H9 (cell line): ENCODE results near the gene SAMD14. TPM values are rescaled to one million over a fixed set of nuclear protein-coding genes. Genes with fewer than 3 reads are reported as not detected.

ENCODE experiments used
- DNase-seq: peaks from one replicate; pipeline ENCODE4 v3.0.0-alpha.2; 2017
- H2AFZ ChIP-seq: one replicate; pipeline ENCODE4 v1.6.1; 2013; ENCODE audit warnings: mild to moderate bottlenecking, low read length, control low read depth, moderate library complexity
- H2AK5ac ChIP-seq: 2 replicates; pipeline ENCODE4 v1.6.1; 2013; ENCODE audit warnings: low read length, control low read depth, mixed read lengths; ENCODE audit not compliant: insufficient read length
- H2BK120ac ChIP-seq: one replicate; pipeline ENCODE4 v1.6.1; 2013; ENCODE audit warnings: low read depth, mild to moderate bottlenecking, low read length, control low read depth, inconsistent platforms; ENCODE audit not compliant: poor library complexity, severe bottlenecking
- H2BK12ac ChIP-seq: 2 replicates; pipeline ENCODE4 v1.6.1; 2013; ENCODE audit warnings: low read length, control low read depth, mixed read lengths, low read depth; ENCODE audit not compliant: insufficient read length
- H2BK15ac ChIP-seq: 2 replicates; pipeline ENCODE4 v1.6.1; 2013; ENCODE audit warnings: low read depth, low read length, control low read depth
- H2BK20ac ChIP-seq: one replicate; pipeline ENCODE4 v1.6.1; 2013; ENCODE audit warnings: low read depth, mild to moderate bottlenecking, low read length, control low read depth, inconsistent platforms; ENCODE audit not compliant: poor library complexity, severe bottlenecking
- H2BK5ac ChIP-seq: 2 replicates; pipeline ENCODE4 v1.6.1; 2013; ENCODE audit warnings: low read length, control low read depth, mixed read lengths; ENCODE audit not compliant: insufficient read length
- H3K14ac ChIP-seq: 2 replicates; pipeline ENCODE4 v1.6.1; 2013; ENCODE audit warnings: low read length, control low read depth; ENCODE audit not compliant: insufficient read depth
- H3K18ac ChIP-seq: 2 replicates; pipeline ENCODE4 v1.6.1; 2013; ENCODE audit warnings: low read depth, mild to moderate bottlenecking, mixed read lengths, low read length, control low read depth; ENCODE audit not compliant: insufficient read length
- H3K23ac ChIP-seq: 2 replicates; pipeline ENCODE4 v1.6.1; 2013; ENCODE audit warnings: low read length, control low read depth, mixed read lengths, low read depth; ENCODE audit not compliant: insufficient read length
- H3K23me2 ChIP-seq: 2 replicates; pipeline ENCODE4 v1.6.1; 2013; ENCODE audit warnings: low read depth, mild to moderate bottlenecking, mixed read lengths, low read length, control low read depth; ENCODE audit not compliant: insufficient read length, poor library complexity, severe bottlenecking
- H3K27ac ChIP-seq: 2 replicates; pipeline ENCODE4 v1.5.1; 2013; ENCODE audit warnings: low read length, control low read depth, mixed read lengths, low read depth; ENCODE audit not compliant: insufficient read length
- H3K27me3 ChIP-seq: 2 replicates; pipeline ENCODE4 v1.6.1; 2013; ENCODE audit warnings: low read length, control low read depth, inconsistent platforms; ENCODE audit not compliant: insufficient read depth
- H3K4ac ChIP-seq: 2 replicates; pipeline ENCODE4 v1.6.1; 2013; ENCODE audit warnings: low read depth, mild to moderate bottlenecking, control low read depth, inconsistent platforms, low read length, moderate library complexity
- H3K4me1 ChIP-seq: 2 replicates; pipeline ENCODE4 v1.6.1; 2013; ENCODE audit warnings: low read length, control low read depth, inconsistent platforms; ENCODE audit not compliant: insufficient read depth
- H3K4me2 ChIP-seq: 2 replicates; pipeline ENCODE4 v1.6.1; 2013; ENCODE audit warnings: low read length, control low read depth, mixed read lengths; ENCODE audit not compliant: insufficient read length, insufficient read depth
- H3K56ac ChIP-seq: 2 replicates; pipeline ENCODE4 v1.6.1; 2013; ENCODE audit warnings: low read depth, mild to moderate bottlenecking, mixed read lengths, low read length, control low read depth; ENCODE audit not compliant: insufficient read length
- H3K79me1 ChIP-seq: 2 replicates; pipeline ENCODE4 v1.6.1; 2013; ENCODE audit warnings: low read depth, mild to moderate bottlenecking, moderate library complexity, low read length, control low read depth, inconsistent platforms; ENCODE audit not compliant: insufficient read depth, poor library complexity, severe bottlenecking
- H3K79me2 ChIP-seq: 2 replicates; pipeline ENCODE4 v1.6.1; 2013; ENCODE audit warnings: low read length, control low read depth, inconsistent platforms; ENCODE audit not compliant: insufficient read depth
- H3K9ac ChIP-seq: 2 replicates; pipeline ENCODE4 v1.6.1; 2013; ENCODE audit warnings: low read length, control low read depth, mixed read lengths; ENCODE audit not compliant: insufficient read length; ENCODE audit errors: extremely low read depth
- H3K9me3 ChIP-seq: one replicate; pipeline ENCODE4 v1.6.1; 2013; ENCODE audit warnings: low read depth, low read length, inconsistent platforms; ENCODE audit not compliant: control insufficient read depth
- H3T11ph ChIP-seq: one replicate; pipeline ENCODE4 v1.6.1; 2013; ENCODE audit warnings: mild to moderate bottlenecking, low read length, control low read depth, inconsistent platforms
- H4K20me1 ChIP-seq: one replicate; pipeline ENCODE4 v1.6.1; 2013; ENCODE audit not compliant: control insufficient read depth, insufficient read length, insufficient read depth
- H4K5ac ChIP-seq: 2 replicates; pipeline ENCODE4 v1.6.1; 2013; ENCODE audit warnings: low read depth, mild to moderate bottlenecking, mixed read lengths, low read length, control low read depth; ENCODE audit not compliant: insufficient read length
- H4K8ac ChIP-seq: replicated peaks from 2 replicates; pipeline ENCODE4 v1.6.1; 2013; ENCODE audit warnings: low read length, control low read depth, mixed read lengths, low read depth; ENCODE audit not compliant: insufficient read length
- H4K91ac ChIP-seq: 2 replicates; pipeline ENCODE4 v1.6.1; 2013; ENCODE audit warnings: low read depth, mild to moderate bottlenecking, moderate library complexity, mixed read lengths, low read length, control low read depth; ENCODE audit not compliant: insufficient read length
- H3K27ac Mint-ChIP-seq, 3 experiments: 2 replicates in 2 of 3; 3 replicates in 1 of 3; pipeline ENCODE4 v1.8.0; 2020 to 2021; ENCODE audit warnings: mixed read lengths in 3 of 3, mild to moderate bottlenecking in 1 of 3, moderate library complexity in 1 of 3
- H3K27me3 Mint-ChIP-seq: 2 replicates; pipeline ENCODE4 v1.8.0; 2021; ENCODE audit warnings: low read depth, mild to moderate bottlenecking, moderate library complexity, mixed read lengths
- H3K36me3 Mint-ChIP-seq, 3 experiments: 2 replicates in 2 of 3; 3 replicates in 1 of 3; pipeline ENCODE4 v1.8.0; 2020 to 2021; ENCODE audit warnings: low read depth in 3 of 3, mixed read lengths in 3 of 3; ENCODE audit not compliant: insufficient read depth in 1 of 3
- H3K4me1 Mint-ChIP-seq, 2 experiments: 2 replicates each; pipeline ENCODE4 v1.8.0; 2020; ENCODE audit warnings: mixed read lengths in 2 of 2
- H3K4me3 Mint-ChIP-seq, 2 experiments: 2 replicates in 1 of 2; 3 replicates in 1 of 2; pipeline ENCODE4 v1.8.0; 2020 to 2021; ENCODE audit warnings: mild to moderate bottlenecking in 2 of 2, mixed read lengths in 2 of 2, moderate library complexity in 1 of 2
- H3K9me3 Mint-ChIP-seq, 2 experiments: 2 replicates in 1 of 2; 3 replicates in 1 of 2; pipeline ENCODE4 v1.8.0; 2020; ENCODE audit warnings: mild to moderate bottlenecking in 2 of 2, mixed read lengths in 2 of 2, moderate library complexity in 1 of 2
- WGBS: extraction: QIAGEN DNeasy Blood & Tissue Kit; methylation state at CpG from one replicate; pipeline ENCODE4 v1.1.7; 2013; ENCODE audit warnings: missing lambda C conversion rate, low lambda C conversion rate, mixed read lengths; ENCODE audit not compliant: insufficient read length; ENCODE audit errors: extremely low coverage; 5-methylcytosine and 5-hydroxymethylcytosine counted together
- total RNA-seq: library from RNA; stranded (reverse); gene quantifications from 2 replicates; pipeline ENCODE4 v1.2.1, GENCODE V29; 2021
- TF ChIP-seq, protein P1 (sequence below): fragments of 200-600 bp; sonication (generic); conservative IDR thresholded peaks from 3 replicates; pipeline ENCODE4 v1.8.0; 2021; ENCODE audit warnings: antibody characterized with exemption, mild to moderate bottlenecking

Gene SAMD14
- total RNA-seq, 1 experiment from 2014 or later, result 5.9 TPM

DNA sequence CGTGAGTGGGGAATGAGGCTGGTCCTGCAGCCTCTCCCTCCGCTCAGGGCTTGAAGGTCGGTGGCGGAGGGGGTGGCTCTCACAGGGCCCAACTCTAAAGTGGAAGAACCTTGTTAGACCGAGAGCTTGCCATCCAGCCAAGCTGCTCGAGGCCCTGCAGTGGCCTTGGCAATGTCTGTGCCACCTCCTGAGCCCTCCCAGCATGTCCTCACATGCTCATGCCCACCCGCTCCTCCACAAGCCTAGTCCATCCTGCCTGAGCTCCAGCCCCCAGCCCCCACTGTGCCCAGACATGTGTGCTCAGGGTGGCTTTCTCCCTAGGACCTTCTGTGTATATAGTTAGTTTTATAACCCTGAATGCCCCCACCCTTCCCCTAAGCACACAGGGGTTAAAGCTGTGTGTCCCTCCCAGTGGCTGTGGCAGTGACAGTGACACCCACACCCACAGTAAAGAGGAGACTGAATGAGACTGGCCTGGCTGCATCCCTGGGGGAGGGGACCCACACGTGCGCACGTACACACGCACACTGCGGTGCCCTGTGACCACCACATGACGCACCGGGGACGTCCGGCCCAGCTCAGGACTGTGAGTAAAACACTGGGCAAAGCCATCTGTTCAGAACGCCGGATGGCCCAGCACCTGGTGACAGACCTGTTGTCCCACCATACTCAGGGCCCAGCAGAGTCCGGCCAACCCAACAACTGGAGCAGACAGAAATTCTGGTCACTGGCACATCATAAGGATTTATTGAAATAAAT lies 19.2 kb downstream of the SAMD14 start:
- no peak overlapping the region for H2BK12ac ChIP-seq
- Mint-ChIP-seq H3K36me3 (peaks cover 0 to 11% (median 7%) of the 10 kb centered on the region in 3 experiments; a peak in 3 of 7 replicates), H3K27ac (no peak overlapping the region), H3K4me1 (peaks cover 12 to 16% of the 10 kb centered on the region in 2 experiments), H3K4me3 (no peak overlapping the region), H3K9me3 (no peaks in the 10 kb centered on the region), H3K27me3 (peaks cover 4% of the 10 kb centered on the region)
- no peak overlapping the region for H3K18ac ChIP-seq
- H3K56ac ChIP-seq, result no peak overlapping the region
- H3K79me1 ChIP-seq, result no peaks in the 10 kb centered on the region
- H4K8ac ChIP-seq, result no peak overlapping the region
- H3K4me1 ChIP-seq, result peaks cover 4% of the 10 kb centered on the region; the same call in 1 of the 2 replicates
- H3K23ac ChIP-seq, result no peak overlapping the region
- H3K9ac ChIP-seq, result no peak overlapping the region
- no peaks in the 10 kb centered on the region for H4K20me1 ChIP-seq
- H3K4me2 ChIP-seq, result no peak overlapping the region
- WGBS, result no CpG with 5 or more reads among the region's 19 CpGs
- no peak overlapping the region for H3K27ac ChIP-seq
- H2BK15ac ChIP-seq, result no peak overlapping the region
- H3K23me2 ChIP-seq, result no peaks in the 10 kb centered on the region
- TF ChIP-seq, protein P1, sequence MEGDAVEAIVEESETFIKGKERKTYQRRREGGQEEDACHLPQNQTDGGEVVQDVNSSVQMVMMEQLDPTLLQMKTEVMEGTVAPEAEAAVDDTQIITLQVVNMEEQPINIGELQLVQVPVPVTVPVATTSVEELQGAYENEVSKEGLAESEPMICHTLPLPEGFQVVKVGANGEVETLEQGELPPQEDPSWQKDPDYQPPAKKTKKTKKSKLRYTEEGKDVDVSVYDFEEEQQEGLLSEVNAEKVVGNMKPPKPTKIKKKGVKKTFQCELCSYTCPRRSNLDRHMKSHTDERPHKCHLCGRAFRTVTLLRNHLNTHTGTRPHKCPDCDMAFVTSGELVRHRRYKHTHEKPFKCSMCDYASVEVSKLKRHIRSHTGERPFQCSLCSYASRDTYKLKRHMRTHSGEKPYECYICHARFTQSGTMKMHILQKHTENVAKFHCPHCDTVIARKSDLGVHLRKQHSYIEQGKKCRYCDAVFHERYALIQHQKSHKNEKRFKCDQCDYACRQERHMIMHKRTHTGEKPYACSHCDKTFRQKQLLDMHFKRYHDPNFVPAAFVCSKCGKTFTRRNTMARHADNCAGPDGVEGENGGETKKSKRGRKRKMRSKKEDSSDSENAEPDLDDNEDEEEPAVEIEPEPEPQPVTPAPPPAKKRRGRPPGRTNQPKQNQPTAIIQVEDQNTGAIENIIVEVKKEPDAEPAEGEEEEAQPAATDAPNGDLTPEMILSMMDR, result no peak
- H2BK120ac ChIP-seq, result no peak overlapping the region
- H3K27me3 ChIP-seq, result no peaks in the 10 kb centered on the region
- no peak overlapping the region for H2AFZ ChIP-seq
- H3K14ac ChIP-seq, result no peak overlapping the region
- H2BK5ac ChIP-seq, result no peak overlapping the region
- H3K4ac ChIP-seq, result no peak overlapping the region
- no peak for DNase-seq
- H2AK5ac ChIP-seq, result no peak overlapping the region
- H4K5ac ChIP-seq, result no peak overlapping the region
- no peak overlapping the region for H2BK20ac ChIP-seq
- H3K9me3 ChIP-seq, result no peaks in the 10 kb centered on the region
- no peaks in the 10 kb centered on the region for H3K79me2 ChIP-seq
- H3T11ph ChIP-seq, result no peak overlapping the region
- no peak overlapping the region for H4K91ac ChIP-seq
